HG03039 (cell line): ENCODE results near the gene PNPLA7.
"Not testable (repeated sequence)": the region's sequence is repeated elsewhere in the genome, so short reads cannot be mapped to it uniquely, and the experiment has no call there.

Experiments
- ATAC-seq: cut with Tn5 transposase; IDR thresholded peaks from one replicate; pipeline ENCODE4 v1.9.1; 2021; ENCODE audit warnings: mild to moderate bottlenecking, moderate library complexity; ENCODE audit not compliant: unreplicated experiment

The PNPLA7 gene

DNA sequence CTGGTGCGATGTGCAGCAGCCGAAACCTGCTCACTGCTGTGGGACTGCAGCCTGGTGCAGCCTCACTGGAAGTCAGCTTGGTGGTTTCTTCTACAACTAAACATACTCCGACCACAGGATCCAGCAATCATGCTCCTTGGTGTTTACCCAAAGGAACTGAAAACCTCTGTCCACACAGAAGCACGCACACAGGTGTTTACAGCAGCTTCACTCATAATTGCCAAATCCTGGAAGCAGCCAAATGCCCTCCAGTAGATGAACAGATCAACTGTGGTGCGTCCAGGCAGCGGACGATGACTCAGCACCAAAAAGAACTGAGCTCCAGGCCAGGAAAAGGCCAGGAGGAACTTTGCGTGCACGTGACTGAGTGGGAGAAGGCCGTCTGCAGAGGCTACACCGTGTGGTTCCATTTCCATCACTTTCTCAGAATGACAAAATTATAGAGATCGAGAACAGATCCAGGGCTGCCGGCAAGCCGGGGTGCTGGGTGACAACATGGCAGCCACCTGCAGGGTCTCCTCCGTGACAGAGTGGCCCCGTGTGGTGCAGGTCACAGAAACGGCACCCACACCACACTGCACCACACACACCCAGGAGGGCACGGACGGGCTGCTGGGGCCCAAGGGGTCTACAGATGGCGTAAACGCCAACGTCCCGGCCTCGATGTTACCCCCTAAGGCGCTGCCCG is 68.0 kb downstream of the PNPLA7 start:
- no peak for ATAC-seq

DNA sequence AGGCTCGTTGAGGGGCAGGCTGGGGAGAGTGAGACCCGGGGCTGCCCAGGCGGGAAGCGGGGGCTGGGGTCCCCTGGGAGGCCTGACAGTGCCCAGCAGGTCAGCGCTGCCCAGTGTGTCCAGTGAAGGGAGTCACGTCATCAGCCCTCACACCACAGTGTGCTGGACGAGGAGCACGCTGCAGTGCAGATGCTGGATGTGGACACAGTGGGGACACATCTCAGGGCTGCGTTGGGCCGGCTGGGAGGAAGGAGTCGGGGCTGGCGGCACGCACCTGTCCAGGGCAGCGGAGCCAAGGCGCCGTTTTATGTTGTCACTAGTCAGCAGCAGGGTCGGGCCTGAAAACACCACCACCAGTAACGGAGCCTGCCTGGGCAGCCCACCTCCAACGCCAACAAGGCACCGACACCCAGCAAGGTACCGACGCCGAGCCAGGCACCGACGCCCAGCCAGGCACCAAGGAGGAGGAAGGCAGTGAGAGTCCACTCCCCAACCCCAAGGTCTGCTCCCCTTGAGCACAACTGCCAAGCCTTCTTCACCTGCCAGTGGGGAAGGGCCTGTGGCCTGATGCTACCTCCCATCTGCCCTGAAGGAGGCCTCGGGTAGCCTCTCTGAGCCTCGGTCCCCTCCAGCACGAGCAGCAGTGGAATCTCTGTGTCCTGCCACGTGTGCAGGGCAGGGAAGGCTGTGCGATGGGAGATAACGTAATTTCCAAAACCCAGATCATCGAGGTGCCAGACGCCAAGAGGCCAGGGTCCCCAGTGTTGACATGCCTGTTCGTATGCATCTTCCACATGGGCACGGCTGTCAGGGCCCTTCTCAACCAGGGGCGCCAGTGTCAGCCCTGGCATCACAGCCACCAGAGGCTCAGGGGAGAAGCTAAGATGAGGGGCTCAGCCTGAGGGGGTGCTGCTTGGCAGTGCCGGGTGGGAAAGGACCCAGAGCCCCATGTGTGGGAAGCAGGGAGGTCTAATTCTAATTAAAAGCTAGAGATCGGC is 69.2 kb downstream of the PNPLA7 start:
- no peak for ATAC-seq

DNA sequence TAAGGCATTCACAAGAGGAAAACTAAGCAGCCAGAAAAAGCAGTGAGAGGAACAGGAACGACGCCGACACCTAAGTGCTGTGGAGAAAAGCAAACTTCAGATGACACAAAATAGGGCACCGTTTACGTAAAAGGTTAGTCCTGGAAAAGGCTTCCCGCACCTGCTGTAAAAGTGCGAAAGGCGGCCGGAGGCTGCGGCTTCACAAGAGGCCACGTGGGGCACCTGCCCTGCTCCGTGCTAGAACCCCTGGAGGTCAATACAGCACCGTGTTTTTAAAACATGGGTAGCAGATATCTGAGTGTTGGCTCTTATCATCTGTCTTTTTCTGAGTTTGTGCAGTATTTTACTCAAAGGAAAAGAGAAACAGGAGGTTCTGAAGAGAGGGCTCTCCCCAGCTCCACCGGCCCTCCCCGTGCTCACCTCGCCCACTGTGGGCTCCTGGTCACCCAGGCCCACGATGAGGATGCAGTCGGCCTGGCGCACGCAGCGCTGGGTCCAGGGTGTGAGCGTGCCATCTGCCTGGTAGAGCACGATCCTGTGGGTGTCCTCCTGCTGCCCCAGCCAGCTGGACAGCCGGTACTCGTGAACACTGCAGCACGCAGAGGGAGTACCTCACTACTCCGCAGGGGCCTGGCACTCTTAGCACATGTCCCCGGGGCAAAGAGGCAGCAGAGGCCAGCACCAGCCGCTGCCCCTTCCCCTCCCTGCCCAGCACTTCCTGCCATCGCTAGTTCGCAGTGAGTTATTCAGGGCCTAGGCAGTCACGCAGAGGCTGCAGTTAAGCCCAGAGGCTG is 70.1 kb downstream of the PNPLA7 start:
- no peak for ATAC-seq

DNA sequence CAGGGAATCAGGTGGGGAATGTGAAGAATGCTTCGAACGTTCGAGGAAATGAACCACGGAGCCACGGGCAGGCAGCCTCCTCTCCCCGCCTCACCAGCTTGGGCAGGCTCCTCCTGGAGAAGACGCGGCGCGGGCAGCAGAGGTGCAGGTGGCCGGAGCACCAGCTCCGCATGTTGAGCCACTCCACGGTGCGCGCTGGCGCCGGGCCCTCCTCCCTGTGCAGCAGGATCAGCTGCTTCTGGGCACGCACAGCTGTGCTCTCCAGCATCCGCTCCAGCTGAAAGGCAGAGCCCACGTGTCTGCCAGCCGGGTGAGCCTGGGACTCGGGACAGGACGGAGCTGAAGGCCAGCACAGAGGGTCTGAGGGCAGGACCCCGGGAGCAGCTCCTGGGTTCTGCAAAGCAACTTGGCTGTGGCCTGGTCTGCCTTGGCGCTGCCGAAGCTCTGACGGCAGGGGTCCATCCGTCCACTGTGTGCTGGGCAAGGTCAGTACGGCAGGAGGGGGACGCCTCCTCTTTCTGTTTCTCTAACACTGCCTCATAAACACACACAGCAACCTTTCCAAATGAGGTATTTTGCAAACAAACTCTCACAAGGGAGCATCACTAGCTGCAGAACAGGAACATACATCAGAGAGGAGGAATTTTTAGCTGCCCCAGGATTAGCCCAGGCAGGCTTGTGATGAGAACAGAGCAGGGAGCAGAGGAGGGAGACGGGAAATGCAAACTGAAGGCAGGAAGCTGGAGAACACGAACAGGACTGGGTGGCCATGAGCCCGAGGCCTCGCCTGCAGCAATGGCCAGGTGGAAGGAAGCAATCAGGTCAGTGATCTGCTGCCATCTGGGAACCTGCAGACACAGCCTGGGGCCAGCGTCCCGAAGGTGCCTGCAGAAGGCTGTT is 71.0 kb downstream of the PNPLA7 start:
- no peak for ATAC-seq

DNA sequence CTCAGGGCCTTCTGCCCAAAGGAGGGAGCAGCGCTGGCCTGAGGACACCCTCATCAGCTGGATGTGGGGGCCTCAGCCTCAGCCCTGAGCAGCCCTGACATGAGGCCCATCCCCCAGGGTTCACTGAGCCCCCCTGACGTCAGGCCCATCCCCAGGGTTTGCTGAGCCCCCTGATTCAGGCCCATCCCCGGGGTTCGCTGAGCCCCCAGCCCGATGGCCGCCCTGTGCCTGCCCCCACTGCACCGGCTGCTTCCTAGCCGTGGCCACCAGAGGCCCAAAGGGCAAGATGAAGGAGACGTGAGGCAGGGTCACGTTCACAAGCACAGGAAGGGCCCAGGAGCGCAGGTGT is 71.6 kb downstream of the PNPLA7 start:
- ATAC-seq = no peak

DNA sequence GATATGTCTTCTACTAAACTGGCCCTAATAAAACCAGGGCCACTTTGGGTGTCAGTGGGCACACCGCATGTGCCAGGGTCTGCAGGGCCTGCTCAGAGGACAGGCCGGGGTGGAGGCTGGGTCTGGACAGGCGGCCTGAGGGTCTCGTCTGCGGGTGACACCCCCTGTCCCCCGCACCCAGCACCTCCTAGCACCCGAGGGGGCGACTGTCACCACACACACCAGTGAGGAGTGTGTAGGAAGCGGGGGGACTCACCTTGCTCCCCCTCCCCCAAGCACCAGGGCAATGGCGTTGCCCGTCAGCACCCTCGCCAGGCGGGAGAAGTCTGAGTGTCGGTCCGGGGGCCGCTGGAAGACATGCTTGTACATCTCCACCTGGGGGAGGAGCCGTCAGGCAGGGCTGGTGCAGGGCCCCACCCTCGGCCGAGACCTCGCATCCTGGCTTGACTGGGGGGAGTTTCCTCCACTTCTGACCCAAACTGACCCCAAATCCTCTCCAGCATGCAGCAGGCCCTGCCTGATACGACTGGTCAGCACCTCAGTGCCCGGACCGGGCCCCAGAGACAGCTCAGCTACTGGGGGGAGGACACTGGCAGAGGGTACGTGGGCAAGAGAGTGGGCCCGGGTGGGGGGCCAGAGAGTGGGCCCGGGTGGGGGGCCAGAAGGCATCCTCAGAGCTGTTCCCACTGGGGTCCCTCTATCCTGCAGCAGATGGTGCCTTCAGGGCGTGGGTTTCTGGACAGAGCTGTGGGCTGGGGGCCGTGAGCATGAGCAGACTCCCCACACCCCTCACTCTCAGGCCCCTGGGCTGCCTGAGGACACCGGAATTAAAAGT is 72.2 kb downstream of the PNPLA7 start:
- ATAC-seq = no peak

DNA sequence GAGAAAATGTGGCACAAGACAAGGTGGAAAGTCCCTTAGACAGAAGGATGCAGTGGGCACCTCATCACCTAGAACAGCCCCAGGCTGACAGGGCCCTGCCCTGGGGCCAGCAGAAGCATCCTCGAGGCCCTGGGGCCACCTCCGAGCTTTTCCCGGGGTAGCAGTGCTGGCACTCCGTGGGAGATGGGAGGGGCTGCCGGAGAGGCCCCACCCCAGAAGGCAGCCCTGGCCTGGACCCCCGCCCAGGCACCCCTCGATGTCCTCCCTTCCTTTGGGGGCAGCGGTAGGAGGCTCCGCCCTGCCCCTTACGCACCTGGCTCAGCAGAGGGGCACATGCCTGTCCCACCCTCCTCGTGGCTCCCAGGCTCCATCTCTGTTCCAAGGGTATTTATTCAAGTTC is 73.3 kb downstream of the PNPLA7 start:
- ATAC-seq = no peak

DNA sequence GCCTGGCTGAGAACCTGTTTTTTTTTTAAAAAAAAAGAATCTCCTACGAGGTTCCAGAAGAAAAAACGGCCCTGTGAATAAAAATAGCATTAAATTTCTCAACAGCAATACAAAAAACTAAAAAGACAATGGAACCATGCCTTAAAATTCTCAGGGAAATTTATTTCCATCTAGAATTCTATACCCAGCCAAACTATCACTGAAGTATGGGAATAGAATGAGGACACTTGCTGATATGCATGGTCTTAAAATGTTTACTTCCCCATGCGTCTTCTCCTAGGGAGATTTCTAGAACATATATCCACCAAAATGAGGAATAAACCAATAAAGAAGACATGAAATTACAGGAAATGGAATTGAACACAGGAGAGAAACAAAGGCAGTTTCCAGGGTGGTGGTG is 74.5 kb downstream of the PNPLA7 start:
- no peak for ATAC-seq

DNA sequence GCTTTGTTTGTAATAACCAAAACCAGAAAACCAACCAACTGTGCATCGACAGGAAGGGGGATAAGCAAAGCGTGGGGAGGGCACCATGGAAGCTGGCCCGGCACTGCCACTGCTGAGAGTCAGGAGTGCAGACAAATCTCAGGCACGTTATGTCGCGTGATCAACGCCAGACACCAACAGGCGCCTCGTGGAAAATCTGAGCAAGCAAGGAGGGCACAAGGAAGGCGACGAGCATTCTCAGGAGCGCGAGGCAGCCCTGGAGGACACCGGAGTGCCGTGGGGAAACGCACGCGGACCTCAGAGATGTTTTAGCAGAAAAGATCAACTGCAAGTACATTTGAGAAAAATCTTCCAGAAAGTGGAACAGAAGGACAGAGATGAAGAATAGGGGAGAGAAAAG is 75.9 kb downstream of the PNPLA7 start:
- no peak for ATAC-seq

DNA sequence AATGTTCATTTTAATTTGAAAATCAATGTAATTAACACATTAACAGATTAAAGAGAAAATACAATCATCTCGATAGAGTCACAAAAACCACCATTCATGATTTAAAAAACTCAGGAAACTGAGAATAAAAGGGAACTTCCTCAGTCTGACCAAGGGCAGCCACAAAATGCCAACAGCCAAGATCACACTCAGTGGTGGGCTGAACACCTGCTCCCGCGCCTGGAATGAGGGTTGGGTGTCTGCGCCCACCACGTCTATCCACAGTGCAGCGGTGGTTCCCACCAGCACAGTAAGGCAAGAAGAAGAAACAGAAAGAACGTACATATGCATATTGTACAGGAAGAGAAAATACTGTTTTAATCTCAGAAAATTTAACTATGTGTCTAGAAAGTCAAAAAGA is 79.4 kb downstream of the PNPLA7 start:
- ATAC-seq = no peak

DNA sequence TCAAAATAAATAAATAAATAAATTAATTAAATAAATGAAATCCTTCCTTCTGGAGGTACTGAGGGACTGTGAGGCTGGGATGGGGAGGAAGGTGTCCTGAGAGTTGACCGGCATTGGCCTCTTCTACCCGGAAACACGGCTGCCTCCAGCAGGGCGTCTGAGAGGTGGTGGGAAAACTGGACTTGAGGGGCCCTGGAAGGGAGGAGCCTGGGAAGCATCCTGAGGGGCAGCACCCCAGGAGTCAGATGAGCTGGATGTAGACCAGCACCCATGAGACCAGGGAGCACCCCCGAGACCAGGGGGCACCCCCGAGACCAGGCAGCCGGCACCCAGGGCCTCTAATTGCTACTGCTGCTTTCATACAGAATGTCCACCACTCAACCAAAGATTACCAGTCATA is 82.3 kb downstream of the PNPLA7 start:
- ATAC-seq = no peak

DNA sequence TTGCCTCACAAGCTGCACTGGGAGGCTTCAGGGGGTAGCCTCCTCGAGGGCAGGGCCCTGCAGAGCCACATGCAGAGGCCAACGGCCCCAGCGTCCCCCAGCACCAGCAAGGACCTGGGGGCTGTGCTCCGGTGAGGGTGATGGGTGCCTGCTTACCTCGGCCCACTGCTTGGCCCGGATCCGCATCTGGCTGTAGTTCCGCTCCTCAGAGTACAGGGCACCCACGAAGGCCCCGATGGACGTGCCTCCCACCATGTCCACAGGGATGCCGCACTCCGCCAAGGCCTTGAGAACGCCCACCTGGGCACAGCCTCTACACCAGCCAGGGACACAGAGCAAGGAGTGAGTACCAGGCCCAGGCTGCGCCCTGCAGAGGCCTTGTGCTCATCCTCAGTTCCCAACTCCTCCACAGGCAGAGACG is 83.0 kb downstream of the PNPLA7 start:
- ATAC-seq = no peak

DNA sequence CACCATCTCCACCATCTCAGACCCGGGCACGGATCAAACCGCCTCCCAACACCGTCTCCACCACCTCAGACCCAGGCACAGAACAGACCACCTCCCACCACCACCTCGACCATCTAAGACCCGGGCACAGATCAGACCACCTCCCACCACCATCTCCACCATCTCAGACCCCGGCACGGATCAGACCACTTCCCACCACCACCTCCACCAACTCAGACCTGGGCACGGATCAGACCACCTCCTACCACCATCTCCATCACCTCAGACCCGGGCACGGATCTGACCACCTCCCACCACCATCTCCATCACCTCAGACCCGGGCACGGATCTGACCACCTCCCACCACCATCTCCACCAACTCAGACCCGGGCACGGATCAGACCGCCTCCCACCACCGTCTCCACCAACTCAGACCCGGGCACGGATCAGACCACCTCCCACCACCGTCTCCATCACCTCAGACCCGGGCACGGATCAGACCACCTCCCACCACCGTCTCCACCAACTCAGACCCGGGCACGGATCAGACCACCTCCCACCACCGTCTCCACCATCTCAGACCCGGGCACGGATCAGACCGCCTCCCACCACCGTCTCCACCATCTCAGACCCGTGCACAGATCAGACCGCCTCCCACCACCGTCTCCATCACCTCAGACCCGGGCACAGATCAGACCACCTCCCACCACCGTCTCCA is 83.7 kb downstream of the PNPLA7 start:
- ATAC-seq = not testable (repeated sequence)

DNA sequence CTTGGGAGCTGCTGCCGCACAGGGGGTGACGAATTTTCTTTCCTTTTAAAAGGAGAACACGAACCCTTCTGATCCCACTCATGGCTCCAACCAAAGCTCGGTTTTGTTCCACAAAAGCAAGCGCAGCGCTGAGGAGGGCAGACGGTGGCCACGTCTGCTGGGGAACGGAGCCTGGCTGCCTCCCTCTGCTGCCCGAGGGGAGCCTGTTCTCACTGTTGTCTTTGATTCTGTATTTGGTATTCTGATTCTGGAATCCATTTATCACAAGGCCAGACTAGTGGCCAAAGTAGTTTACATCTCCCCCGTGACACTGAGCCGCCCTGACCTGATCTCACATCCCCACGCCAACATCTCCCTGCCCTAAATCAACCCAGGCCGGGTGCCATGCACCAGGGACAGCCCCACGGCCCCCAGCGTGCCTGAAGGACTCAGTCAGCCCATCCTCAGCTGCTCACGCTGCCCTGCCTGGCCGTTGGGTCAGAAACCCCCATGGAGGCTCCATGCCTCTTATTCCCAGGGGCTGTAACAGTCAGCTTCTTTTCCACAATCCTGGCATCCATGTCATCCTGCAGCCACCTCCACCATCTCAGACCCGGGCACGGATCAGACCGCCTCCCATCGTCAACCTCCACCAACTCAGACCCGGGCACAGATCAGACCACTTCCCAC is 84.3 kb downstream of the PNPLA7 start:
- ATAC-seq = no peak

DNA sequence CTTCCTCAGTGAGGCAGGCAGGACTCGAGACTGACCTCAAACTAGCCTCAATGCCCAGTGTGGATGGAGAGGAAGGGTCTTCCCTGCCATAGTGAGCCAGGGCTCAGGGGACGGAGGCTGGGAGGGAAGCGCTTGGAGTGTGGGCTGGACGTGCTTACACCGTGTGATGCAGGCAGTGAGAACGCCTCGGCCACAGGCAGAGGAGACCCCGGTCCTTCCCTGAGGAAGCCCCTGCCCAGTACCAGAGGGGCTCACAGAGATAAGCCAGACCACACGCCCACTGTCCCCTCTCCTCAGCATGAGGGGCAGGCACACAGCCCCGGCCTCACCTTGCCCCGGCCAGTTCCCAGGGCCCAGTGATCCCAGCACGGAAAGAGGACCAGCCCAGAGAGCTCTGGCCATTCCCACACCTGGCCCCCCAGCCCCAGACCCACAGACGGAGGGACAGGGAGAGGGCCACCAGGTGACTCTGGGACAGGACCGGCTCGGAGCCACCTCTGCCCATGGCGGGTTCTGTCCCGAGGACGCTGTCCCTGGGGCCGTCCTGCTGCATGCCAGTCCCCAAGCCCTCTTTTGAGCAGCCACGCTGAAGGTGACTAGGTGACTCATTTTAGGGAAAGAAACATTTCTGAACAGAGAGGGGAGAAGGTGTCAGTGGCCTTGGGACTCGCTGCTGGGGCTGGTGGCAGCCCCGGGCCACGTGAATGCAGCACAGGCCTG is 85.0 kb downstream of the PNPLA7 start:
- ATAC-seq = no peak

DNA sequence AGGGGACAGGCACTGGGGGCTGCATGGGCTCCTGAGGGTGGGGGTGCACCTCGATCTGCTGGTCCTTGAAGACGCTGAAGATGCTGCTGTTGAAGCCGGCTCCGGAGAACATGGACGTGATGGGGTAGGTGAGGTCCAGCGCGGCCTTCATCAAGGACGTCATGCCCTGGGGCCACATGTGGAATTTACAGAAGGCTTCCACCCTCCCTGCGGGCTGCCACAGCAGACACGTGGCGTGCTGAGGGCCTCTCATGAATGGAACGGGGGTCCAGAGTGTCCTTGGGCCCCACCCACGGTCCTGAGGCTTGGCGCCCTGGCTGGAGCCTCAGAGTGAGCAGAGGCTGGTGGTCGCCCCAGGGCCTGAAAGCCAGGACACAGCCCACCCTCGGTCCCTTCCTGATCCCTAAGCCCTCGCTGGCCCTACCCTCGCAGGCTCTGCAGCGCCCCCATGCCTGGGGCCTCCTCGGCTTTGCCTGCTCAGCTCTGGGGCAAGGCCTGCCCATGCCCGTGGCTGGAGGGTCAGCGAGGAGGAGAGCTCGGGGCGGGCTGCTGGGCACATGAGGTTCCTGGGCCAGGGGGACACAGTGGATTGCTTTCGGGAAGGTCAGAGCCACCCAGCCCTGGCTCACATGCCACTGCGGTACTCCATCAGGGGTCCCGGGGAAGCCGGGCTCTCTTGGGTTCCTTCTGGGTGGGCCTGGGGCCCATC is 85.8 kb downstream of the PNPLA7 start:
- no peak for ATAC-seq

DNA sequence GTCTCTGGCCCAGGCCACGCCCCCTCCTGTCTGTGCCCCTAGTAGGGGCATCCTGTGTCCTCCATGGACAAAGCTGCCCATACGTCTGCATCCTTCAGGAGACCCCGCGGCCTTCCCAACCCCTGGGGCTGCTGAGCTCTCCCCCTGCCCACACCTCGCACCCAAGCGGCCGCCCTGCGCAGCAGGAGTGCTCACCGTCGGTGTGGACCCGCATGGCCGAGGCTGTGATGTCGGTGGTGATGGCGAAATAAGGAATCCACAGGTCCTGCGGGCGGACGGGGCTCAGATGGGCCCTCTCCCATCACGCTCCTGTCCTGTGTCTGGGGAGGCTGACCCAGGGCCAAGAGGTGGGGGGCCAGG is 86.3 kb downstream of the PNPLA7 start:
- ATAC-seq = no peak
